ENCODE data around the gene SNTB2.

DNA sequence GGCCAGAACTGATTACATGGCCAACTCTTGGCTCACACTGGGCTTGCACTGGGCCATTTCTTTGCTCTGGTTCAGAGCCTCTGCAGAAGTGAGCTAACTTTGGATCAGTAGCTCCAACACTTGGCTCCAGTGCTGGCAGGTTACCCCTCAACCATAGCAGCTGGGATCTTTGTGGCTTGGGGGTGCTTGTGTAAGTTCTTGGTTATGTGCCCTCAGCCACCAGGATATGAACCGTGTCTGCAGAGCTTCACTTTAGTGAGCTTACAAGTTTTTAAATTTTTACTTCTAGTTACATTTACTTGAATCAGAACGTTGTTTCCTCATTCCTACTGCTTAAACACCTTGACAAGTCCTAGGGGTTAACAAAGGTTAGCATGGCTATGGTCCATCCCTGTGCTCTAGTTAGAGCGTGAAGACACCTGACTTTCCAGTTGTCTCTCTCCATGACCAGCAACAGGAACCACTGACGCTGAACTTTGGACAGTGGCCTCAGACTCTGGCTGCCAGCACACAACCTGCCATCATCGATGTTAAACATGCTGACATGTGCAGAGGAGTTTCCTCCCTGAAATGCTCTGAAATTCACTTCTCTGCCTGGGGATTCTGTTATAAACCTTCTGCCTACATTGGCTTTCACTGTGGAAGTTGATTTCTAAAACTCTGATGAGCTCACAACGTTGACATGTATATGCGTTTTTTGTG is 139.4 kb downstream of the SNTB2 start:
- TF ChIP-seq POLR2AphosphoS5 (IDR thresholded peaks at IDR 0.05): no peak
- TF ChIP-seq CTCF (IDR thresholded peaks at IDR 0.05): no peak
- no peak for TF ChIP-seq EP300 (IDR thresholded peaks at IDR 0.05)
- no peak for TF ChIP-seq POLR2A (IDR thresholded peaks at IDR 0.05)
